Pons (tissue), 1 donor: Measurements from ENCODE around the gene SEMA3G.

Source experiments
- DNase-seq: peaks from one replicate; pipeline ENCODE4 v3.0.0-alpha.2; 2016; ENCODE audit warnings: low spot score

Gene SEMA3G

DNA sequence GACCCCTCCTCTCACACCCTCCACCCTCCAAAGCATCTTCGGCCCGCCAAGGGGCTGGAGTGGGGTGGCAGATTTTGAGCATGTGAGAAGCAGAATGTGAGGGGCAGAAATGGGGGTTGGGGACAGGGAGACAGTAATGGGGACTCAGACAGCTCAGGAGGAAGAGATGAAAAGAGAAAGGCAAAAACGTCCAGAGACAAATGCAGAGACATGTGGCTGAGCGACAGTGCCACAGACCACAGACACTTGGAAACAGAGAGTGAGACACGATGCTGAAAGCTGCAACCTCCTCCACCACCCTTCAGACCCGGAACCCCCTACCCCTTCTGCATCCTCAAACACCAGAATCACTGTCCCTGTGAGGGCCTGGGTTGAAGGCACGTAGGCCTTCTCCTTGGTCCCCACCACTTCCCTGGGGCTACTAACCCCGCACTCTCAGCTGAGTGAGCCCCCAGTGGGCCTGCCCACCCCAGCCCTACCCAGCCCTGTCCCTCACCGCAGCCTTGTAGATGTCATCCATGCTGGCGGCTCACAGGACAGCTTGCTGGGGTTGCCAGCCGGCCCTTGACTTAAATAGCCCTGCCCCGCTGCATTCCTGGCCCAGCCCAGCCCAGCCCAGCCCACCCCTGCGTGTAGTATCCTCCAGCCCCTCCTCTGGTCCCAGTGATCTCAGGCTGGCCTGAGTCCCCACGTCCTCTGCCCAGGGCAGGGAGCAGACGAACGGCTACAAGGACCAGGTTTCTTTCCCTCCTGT lies 8.8 kb upstream of the SEMA3G start, which contains the start of gene TNNC1:
TSS of gene TNNC1 (minus strand) at position 546 of the 754 bp plus-strand sequence. CDS start at position 520, 26 bp downstream.
- no peak for DNase-seq

DNA sequence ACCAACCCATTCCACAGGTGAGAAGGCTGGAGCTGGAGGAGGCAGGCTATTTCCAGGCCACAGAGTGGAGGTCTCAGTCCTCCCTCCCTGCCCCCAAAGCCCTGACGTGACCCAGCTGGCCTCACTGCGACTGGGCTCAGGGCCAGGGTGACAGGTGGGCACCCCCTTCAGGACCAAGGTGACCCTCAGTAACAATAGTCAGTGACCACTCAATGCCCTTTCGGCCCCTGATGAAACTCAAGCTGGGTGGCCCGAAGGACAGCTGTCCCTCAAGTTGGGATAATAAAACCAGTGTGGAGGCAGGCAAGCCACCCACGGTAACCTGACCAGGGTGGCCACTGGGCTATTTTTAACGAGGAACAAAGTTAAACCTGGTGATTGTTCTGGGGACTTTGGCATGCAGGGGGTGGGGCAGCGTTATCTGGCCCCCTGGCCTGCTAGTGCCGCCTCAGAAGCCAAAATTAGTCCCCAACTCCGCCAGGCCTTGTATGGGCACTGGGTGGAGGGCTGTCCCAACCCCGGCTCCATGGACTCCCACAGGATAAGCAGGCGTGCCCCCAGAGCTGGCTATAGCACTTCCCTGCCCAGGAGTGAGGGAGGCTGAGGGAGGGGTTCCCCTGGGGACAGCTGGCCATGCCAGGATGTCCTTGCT lies 7.8 kb upstream of the SEMA3G start:
- DNase-seq = no peak

GRCh38 chr3:52452126-52452525 lies 7.2 kb upstream of the SEMA3G start:
- DNase-seq = no peak

DNA sequence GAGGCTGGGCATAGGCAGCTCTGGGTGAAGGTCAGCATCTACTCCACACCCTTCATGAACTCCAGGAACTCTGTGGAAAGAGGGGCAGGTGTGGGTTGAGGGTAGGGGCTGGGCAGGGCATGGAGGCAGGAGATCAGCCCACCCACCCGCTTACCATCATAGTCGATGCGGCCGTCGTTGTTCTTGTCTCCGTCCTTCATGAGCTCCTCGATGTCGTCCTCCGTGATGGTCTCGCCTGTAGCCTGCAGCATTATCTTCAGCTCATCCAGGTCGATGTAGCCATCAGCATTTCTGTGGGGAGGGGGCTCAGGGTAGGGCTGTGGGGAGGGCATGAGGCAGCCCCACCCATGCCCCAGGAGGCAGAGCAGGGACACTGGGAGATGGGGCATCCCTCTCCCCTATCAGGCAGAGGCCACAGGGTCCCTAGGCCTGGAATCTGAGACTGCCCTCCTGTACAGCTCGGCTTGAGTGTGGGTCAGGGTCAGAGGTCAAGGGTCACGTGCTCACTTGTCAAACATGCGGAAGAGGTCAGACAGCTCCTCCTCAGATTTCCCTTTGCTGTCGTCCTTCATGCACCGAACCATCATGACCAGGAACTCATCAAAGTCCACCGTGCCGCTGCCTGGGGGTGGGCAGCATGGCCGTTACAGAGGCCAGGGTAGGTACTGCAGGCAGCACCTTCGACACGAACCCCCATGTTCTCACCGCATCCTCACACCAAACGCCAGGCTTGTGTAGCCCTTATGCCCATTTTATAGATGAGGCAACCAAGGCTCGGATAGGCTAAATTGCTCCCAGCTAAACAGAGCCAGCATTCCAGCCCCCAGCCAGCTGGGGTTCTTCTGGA lies 6.6 kb upstream of the SEMA3G start:
- DNase-seq = no peak

- no peak for DNase-seq
Observed at GRCh38 chr3:52450489-52451236, 5.8 kb upstream of the SEMA3G start.

GRCh38 chr3:52447512-52448355 lies 2.8 kb upstream of the SEMA3G start:
- DNase-seq = no peak

- DNase-seq = no peak
Observed at GRCh38 chr3:52446631-52447511, 2.0 kb upstream of the SEMA3G start.

DNA sequence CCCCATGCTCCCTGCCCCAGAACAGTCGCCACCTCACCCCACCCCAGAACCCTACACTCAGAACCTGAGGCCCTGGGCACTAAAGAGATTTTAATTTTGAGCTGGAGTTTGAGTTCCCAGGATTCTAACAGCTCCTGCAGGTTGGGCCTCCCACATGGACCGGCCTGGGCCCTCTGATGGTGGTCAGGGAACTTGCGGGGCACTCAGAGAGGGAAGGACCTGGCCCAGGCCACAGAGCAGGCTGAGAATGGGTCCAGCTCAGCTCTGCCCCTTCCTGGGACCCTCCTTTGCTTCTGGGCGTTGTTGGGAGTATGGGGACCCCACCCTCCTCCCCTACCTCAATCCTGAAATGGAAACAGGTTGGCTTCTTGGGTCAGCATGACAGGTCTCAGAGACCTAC lies 1.1 kb upstream of the SEMA3G start:
- no peak for DNase-seq

GRCh38 chr3:52443791-52444687 lies 864 bp downstream of the SEMA3G start:
- no peak for DNase-seq

- no peak for DNase-seq
Observed at GRCh38 chr3:52443268-52443610, 1.7 kb downstream of the SEMA3G start.

DNA sequence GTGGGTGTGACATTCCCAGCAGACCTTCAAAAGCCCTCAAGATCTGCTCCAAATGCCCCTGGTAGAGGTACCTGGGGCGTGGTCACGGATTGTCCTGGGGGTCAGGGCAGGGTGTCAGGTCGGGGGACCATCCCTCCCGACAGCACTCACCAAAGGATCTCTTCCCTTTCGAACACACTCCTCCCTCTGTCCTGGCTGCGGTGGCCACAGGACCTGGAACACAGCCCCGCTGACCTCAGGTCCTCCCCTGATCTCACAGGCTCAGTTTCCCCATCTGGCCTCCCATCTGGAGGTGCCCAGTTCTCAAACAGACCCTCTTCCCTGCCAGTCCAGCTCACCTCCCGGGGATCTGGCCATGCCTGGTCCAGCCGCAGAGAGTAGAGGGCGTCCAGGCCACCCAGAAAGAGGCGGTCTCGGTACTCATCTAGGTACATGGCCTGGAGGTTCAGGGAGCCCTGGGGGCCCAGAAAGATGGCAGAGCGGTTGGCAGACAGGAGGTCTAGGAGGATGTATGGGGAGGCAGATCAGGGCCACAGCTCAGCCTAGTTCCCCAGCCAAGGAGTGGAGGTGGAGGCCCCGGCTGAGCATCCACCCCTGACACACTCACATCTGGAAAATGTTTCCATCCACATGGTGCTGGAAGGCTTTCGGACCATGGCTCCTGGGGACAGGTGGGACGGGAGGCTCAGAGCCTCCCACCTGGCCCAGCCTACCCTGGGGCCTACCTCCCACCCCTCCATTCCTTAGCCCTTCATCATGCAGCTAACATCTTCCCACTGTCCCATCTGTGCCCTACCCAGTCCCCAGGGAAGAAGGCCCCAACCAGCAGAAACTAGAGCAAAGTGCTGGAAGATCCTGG lies 2.3 kb downstream of the SEMA3G start:
- no peak for DNase-seq

- DNase-seq = no peak
Observed at GRCh38 chr3:52441772-52442332, 3.1 kb downstream of the SEMA3G start.

- DNase-seq = no peak
Observed at GRCh38 chr3:52441091-52441771, 3.7 kb downstream of the SEMA3G start.

DNA sequence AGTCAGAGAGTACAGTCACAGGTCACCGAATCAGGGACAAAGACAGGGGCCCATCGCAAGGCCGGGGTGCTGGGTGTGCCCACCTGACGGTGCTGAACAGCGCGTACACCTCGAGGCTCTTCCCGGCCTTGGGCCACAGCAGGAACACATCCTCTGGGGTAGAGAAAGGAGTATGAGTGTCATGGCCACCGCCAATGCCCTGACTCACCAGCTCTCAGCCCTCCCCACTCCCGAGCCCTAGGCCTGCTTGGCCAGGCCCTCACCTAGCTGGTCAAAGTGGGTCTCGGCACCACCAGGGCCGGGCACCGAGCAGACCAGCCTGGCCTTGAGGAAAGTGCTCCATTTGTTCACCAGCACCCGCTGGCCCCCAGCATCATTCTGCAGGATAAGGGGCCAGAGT lies 4.2 kb downstream of the SEMA3G start:
- DNase-seq = no peak

GRCh38 chr3:52440249-52440551 lies 4.7 kb downstream of the SEMA3G start:
- DNase-seq = no peak

DNA sequence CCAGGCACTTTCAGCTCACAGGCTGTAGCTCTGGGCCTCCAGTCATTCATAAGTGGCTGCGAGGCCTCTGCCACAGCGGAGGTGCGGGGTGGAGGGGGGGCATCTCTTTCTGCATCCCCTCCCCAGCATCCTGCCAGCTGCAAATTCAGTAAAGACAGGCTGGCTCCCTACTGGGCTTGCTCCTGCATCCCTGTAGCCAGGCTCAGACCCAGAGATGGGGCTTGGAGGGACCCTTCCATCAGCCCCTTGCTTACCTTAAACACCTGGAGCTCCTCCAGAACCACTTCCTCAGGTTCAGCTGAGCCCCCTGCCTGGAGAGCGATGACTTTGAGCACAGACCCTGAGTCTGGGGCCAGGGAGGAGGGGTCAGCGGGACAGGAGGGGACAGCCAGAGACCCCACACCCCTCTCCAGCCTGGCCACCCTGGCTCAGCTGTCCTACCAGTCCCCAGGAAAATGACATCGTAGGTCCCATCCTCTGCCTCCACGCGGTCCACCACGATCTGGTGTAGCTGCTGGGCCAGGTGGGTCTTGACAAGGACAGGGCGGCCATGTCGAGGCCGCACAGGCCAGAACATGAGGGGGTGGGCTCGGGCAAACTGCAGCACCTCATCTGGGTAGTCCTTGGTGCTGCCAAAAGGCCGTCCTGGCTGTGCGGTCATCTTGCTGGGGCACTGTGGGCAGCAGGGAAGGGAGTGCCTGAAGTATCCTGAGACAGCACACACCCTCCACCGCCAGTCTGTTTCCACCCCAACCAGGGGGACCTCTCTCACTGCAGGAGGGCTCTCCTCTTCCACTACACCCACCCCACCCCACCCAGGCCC lies 5.3 kb downstream of the SEMA3G start:
- no peak for DNase-seq
